Lung (tissue), 12 donors: ENCODE data around the gene CFAP45. TPM values are rescaled to one million over a fixed set of nuclear protein-coding genes. Genes with fewer than 3 reads are reported as not detected.

Experiments
- ATAC-seq: fragments of 200-7000 bp; cut with Tn5 transposase; one replicate; pipeline ENCODE4 v1.9.1; 2020; ENCODE audit warnings: moderate number of reproducible peaks; ENCODE audit not compliant: insufficient read depth, low FRiP score
- DNase-seq, 3 donors: peaks; one replicate each; pipeline ENCODE4 v3.0.0-alpha.2; 2013 to 2017
- H3K27ac ChIP-seq, 2 donors: one replicate each; pipeline ENCODE4 v1.5.1; 2013; ENCODE audit warnings: mild to moderate bottlenecking in 2 of 2, moderate library complexity in 2 of 2, control low read depth in 1 of 2, inconsistent platforms in 1 of 2, low read depth in 1 of 2, low read length in 1 of 2
- H3K27me3 ChIP-seq, 3 donors: one replicate each; pipeline ENCODE4 v1.5.1; 2013; ENCODE audit warnings: low read length in 2 of 3; ENCODE audit not compliant: control insufficient read depth in 3 of 3, insufficient read depth in 3 of 3
- H3K36me3 ChIP-seq, 4 donors: one replicate each; pipeline ENCODE4 v1.5.1; 2013; ENCODE audit warnings: low read length in 4 of 4, mild to moderate bottlenecking in 1 of 4, moderate library complexity in 1 of 4; ENCODE audit not compliant: control insufficient read depth in 4 of 4, insufficient read depth in 4 of 4
- H3K4me1 ChIP-seq, 5 donors: one replicate each; pipeline ENCODE4 v1.5.1; 2013; ENCODE audit warnings: low read length in 5 of 5, mild to moderate bottlenecking in 2 of 5, moderate library complexity in 1 of 5; ENCODE audit not compliant: control insufficient read depth in 5 of 5, insufficient read depth in 5 of 5
- H3K4me3 ChIP-seq: one replicate; pipeline ENCODE4 v1.5.1; 2013; ENCODE audit warnings: mild to moderate bottlenecking, control low read depth, moderate library complexity
- H3K9ac ChIP-seq, 2 donors: one replicate each; pipeline ENCODE4 v1.5.1; 2013; ENCODE audit warnings: low read length in 2 of 2, control low read depth in 1 of 2; ENCODE audit not compliant: insufficient read depth in 1 of 2
- H3K9me3 ChIP-seq, 4 donors: one replicate each; pipeline ENCODE4 v1.5.1; 2013; ENCODE audit warnings: low read length in 3 of 4, mild to moderate bottlenecking in 1 of 4, moderate library complexity in 1 of 4; ENCODE audit not compliant: control insufficient read depth in 4 of 4, insufficient read depth in 3 of 4
- WGBS, 2 donors: extraction: QIAGEN DNeasy Blood & Tissue Kit; methylation state at CpG; one replicate each; pipeline ENCODE4 v1.1.7; 2013; 5-methylcytosine and 5-hydroxymethylcytosine counted together
- polyA plus RNA-seq, 2 donors: library from polyadenylated mRNA; stranded (reverse); fragments of 200-250 nt; gene quantifications; one replicate each; pipeline ENCODE4 v1.2.1, GENCODE V29; 2013
- total RNA-seq, 2 donors: library from RNA; depleted of rRNA in 1 of 2; stranded (reverse); fragments of >200 nt in 1 of 2; gene quantifications; one replicate each; pipeline ENCODE4 v1.2.1, GENCODE V29; 2014 to 2021
- TF ChIP-seq, protein P1 (sequence below): IDR thresholded peaks from 2 replicates; pipeline ENCODE4 v1.5.1; 2012; ENCODE audit warnings: mild to moderate bottlenecking; ENCODE audit errors: control extremely low read depth, extremely low read depth
- donor health status: control.
- donor health status: control.
- donor health status: Bipolar disorder and iron deficiency.
- donor health status: healthy.
- donor health status: DM: yes; HTN: yes; CAD: no.

CFAP45 gene
- total and polyA plus RNA-seq, 4 donors: 9.4 to 29.5 (median 13.1) TPM

DNA sequence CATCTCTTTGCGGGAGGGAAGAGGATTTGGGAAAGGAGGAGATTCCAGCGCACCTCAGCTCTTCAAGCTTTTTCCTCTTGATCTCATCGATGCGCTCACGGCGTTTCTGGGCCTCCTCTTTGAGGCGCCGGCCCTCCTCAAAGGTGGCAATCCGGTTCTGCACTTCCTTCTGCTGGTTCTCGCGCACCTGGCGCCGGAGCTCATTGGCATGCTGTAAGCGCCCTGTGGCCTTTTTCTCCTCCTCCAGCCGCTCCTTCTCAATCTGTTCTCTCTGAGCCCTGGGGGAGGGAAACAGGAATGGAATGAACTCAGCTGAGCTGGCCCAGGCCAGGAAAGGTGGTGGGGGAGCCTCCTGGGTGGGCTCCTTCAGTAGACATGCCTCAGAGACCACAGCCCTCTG is 27.1 kb downstream of the CFAP45 start:
- no peak for DNase-seq

DNA sequence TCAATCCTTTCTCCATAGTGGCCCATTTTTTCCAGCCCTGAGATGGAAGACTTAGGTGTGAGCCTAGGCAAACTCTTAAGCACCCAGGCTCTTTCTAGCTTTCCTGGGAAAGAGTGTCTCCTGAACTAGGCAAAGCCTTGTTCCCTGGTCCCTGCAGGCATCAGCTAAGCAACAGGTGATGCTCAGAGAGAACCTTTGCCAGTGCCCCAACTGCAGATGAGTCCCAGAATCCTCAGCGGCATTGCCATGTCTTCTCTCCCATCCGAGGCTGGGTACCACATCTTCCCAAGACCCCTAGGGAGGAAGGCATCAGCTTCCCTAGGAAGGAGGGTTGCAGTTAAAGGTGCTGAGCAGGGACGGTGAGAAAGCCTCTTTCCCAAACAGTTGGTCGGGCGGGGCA is 29.3 kb downstream of the CFAP45 start:
- Histone ChIP-seq H3K4me3 (no peak overlapping the region), H3K27ac (no peak overlapping the region), H3K9ac (no peak overlapping the region), H3K27me3 (no peaks in the 10 kb centered on the region), H3K36me3 (no peaks in the 10 kb centered on the region), H3K4me1 (peaks cover 0 to 4% (median 0%) of the 10 kb centered on the region in 5 donors), H3K9me3 (no peaks in the 10 kb centered on the region)
- TF ChIP-seq, protein P1, sequence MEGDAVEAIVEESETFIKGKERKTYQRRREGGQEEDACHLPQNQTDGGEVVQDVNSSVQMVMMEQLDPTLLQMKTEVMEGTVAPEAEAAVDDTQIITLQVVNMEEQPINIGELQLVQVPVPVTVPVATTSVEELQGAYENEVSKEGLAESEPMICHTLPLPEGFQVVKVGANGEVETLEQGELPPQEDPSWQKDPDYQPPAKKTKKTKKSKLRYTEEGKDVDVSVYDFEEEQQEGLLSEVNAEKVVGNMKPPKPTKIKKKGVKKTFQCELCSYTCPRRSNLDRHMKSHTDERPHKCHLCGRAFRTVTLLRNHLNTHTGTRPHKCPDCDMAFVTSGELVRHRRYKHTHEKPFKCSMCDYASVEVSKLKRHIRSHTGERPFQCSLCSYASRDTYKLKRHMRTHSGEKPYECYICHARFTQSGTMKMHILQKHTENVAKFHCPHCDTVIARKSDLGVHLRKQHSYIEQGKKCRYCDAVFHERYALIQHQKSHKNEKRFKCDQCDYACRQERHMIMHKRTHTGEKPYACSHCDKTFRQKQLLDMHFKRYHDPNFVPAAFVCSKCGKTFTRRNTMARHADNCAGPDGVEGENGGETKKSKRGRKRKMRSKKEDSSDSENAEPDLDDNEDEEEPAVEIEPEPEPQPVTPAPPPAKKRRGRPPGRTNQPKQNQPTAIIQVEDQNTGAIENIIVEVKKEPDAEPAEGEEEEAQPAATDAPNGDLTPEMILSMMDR: no peak
- ATAC-seq (no peak), DNase-seq (no peak)
- WGBS, 2 donors: 89 to 96% methylated on average over 5 of the region's 5 CpGs

More for the DNA sequence above, 27.1 kb downstream of the CFAP45 start:
- WGBS, 2 donors: 86 to 91% methylated on average over 15 of the region's 15 CpGs
- no peaks in the 10 kb centered on the region for H3K9me3 ChIP-seq
- TF ChIP-seq, protein P1: no peak
- ATAC-seq: no peak
- no peak overlapping the region for H3K27ac ChIP-seq
- H3K27me3 ChIP-seq: no peaks in the 10 kb centered on the region
- no peak overlapping the region for H3K9ac ChIP-seq
- H3K4me1 ChIP-seq: peaks cover 0 to 3% (median 0%) of the 10 kb centered on the region in 5 donors
- H3K4me3 ChIP-seq: no peak overlapping the region
- H3K36me3 ChIP-seq: no peaks in the 10 kb centered on the region

DNA sequence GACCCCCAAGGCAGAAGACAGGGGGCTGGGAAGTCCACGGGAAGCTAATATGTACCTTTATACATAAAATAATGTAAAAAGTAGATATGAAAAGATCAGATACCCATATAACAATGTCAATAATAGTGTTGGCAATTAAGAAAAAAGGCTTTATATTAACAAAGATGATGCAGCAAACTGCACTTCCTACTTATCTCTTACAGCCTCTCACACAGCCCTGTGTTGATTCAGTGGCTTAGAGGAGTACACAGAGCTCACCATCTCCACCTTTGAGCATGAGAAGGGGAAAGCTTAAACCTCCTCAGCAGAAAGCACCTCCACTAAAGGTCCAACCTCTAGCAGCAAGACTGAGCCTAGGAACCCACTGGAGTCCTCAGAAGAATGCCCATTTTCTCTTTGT is 30.4 kb downstream of the CFAP45 start:
- Histone ChIP-seq H3K9me3 (no peaks in the 10 kb centered on the region), H3K27ac (no peak overlapping the region), H3K9ac (no peak overlapping the region), H3K36me3 (no peaks in the 10 kb centered on the region), H3K4me3 (no peak overlapping the region), H3K4me1 (peaks cover 0 to 4% (median 0%) of the 10 kb centered on the region in 5 donors), H3K27me3 (no peaks in the 10 kb centered on the region)
- DNase-seq (no peak), ATAC-seq (no peak)
- TF ChIP-seq, protein P1: no peak
- 69 to 86% methylated on average over 1 of the region's 1 CpG for WGBS, 2 donors

DNA sequence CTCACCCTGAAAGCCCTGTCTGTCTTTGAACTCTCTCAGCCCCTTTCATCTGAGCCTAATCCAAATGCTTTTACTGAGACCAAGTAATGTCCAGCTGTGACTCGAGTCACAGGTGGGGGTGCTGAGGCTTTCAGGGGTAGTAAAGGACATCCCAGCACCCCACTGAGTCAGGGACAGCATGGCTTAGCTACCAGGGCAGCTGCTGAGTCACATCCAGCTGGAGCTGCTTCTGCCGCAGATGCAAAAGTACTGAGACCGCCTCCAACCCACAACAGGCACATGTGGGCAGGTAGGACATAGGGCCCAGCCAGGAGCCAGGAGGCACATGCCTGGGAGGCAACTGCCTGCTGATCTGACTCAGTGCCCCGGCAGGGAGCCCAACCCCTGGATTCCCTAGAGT is 30.8 kb downstream of the CFAP45 start:
- no peaks in the 10 kb centered on the region for H3K36me3 ChIP-seq
- TF ChIP-seq, protein P1: no peak
- peaks cover 0 to 4% (median 0%) of the 10 kb centered on the region in 5 donors for H3K4me1 ChIP-seq
- no peak overlapping the region for H3K9ac ChIP-seq
- H3K27me3 ChIP-seq: no peaks in the 10 kb centered on the region
- ATAC-seq (no peak), DNase-seq (no peak)
- no peak overlapping the region for H3K27ac ChIP-seq
- H3K4me3 ChIP-seq: no peak overlapping the region
- no peaks in the 10 kb centered on the region for H3K9me3 ChIP-seq
- WGBS, 2 donors: 29 to 57% methylated on average over 4 of the region's 4 CpGs
